IMR-90 (cell line): ENCODE measurements around the gene OR51B4. TPM values are rescaled to one million over a fixed set of nuclear protein-coding genes. Genes with fewer than 3 reads are reported as not detected.

ENCODE experiments used
- ATAC-seq: fragments of 200-7000 bp; cut with Tn5 transposase; 2 replicates; pipeline ENCODE4 v1.9.1; 2020; ENCODE audit warnings: low read depth, mild to moderate bottlenecking, moderate library complexity
- BruUV-seq: library from RNA; stranded (reverse); fragments of 400-500 nt; replicated peaks from 2 replicates; lab custom pipeline; 2021; lab: Mats Ljungman, UMichigan
- CTCF ChIA-PET: fragments of 300-600 bp; formaldehyde crosslinking; extraction: SDS; loops from one replicate; lab custom pipeline; 2021; ENCODE audit warnings: antibody characterized with exemption; lab: Yijun Ruan, JAX
- POLR2A ChIA-PET: fragments of 300-600 bp; sonication (Branson Sonifier 250); formaldehyde crosslinking; loops from one replicate; lab custom pipeline; 2022; ENCODE audit warnings: antibody characterized with exemption; ENCODE audit not compliant: unreplicated experiment; lab: Charles Lee
- DNase-seq: peaks from one replicate; pipeline ENCODE4 v3.0.0; 2013
- H2AFZ ChIP-seq: replicated peaks from 2 replicates; pipeline ENCODE3; 2013; ENCODE audit warnings: low read length, mild to moderate bottlenecking; ENCODE audit not compliant: poor library complexity
- H2AK5ac ChIP-seq: 2 replicates; pipeline ENCODE4 v1.6.1; 2013; ENCODE audit warnings: low read depth, low read length, inconsistent platforms
- H2AK9ac ChIP-seq: replicated peaks from 2 replicates; pipeline ENCODE3; 2013; ENCODE audit warnings: mild to moderate bottlenecking, low read depth, low read length, moderate library complexity; ENCODE audit not compliant: poor library complexity
- H2BK120ac ChIP-seq: 2 replicates; pipeline ENCODE4 v1.6.1; 2013; ENCODE audit warnings: low read depth, low read length, inconsistent platforms
- H2BK15ac ChIP-seq: 3 replicates; pipeline ENCODE4 v1.6.1; 2013; ENCODE audit warnings: low read depth, low read length, inconsistent platforms
- H2BK20ac ChIP-seq: 2 replicates; pipeline ENCODE4 v1.6.1; 2013; ENCODE audit warnings: low read depth, mild to moderate bottlenecking, inconsistent platforms, low read length, moderate library complexity
- H2BK5ac ChIP-seq: 2 replicates; pipeline ENCODE4 v1.6.1; 2013; ENCODE audit warnings: mild to moderate bottlenecking, low read depth, low read length, inconsistent platforms; ENCODE audit not compliant: poor library complexity, severe bottlenecking
- H3K14ac ChIP-seq: replicated peaks from 2 replicates; pipeline ENCODE4 v1.6.1; 2013; ENCODE audit warnings: low read depth, low read length, inconsistent platforms
- H3K18ac ChIP-seq: 2 replicates; pipeline ENCODE4 v1.6.1; 2013; ENCODE audit warnings: low read depth, low read length, control low read depth
- H3K23ac ChIP-seq: 2 replicates; pipeline ENCODE4 v1.6.1; 2013; ENCODE audit warnings: low read depth, low read length, inconsistent platforms
- H3K27ac ChIP-seq: 2 replicates; pipeline ENCODE4 v1.5.1; 2013; ENCODE audit warnings: mild to moderate bottlenecking, control low read depth, low read length; ENCODE audit not compliant: insufficient read depth
- H3K27me3 ChIP-seq: 2 replicates; pipeline ENCODE4 v1.6.1; 2013; ENCODE audit warnings: low read length; ENCODE audit not compliant: control insufficient read depth, insufficient read depth
- H3K36me3 ChIP-seq: 2 replicates; pipeline ENCODE4 v1.6.1; 2013; ENCODE audit warnings: low read length, mixed read lengths; ENCODE audit not compliant: control insufficient read depth, insufficient read depth
- H3K4ac ChIP-seq: 2 replicates; pipeline ENCODE4 v1.6.1; 2013; ENCODE audit warnings: low read depth, low read length, inconsistent platforms
- H3K4me1 ChIP-seq: 2 replicates; pipeline ENCODE4 v1.6.1; 2013; ENCODE audit warnings: low read length, mixed read lengths; ENCODE audit not compliant: control insufficient read depth, insufficient read depth
- H3K4me2 ChIP-seq: 2 replicates; pipeline ENCODE4 v1.6.1; 2013; ENCODE audit warnings: low read depth, mild to moderate bottlenecking, control low read depth, low read length, moderate library complexity
- H3K4me3 ChIP-seq: 2 replicates; pipeline ENCODE4 v1.5.1; 2013; ENCODE audit warnings: low read depth, mild to moderate bottlenecking, control low read depth, low read length, moderate library complexity; ENCODE audit not compliant: insufficient read depth
- H3K56ac ChIP-seq: 2 replicates; pipeline ENCODE4 v1.6.1; 2013; ENCODE audit warnings: low read length, inconsistent platforms; ENCODE audit not compliant: insufficient read depth; ENCODE audit errors: extremely low read depth
- H3K79me1 ChIP-seq, 2 experiments: 2 replicates each; pipeline ENCODE4 v1.6.1; 2013; ENCODE audit warnings: low read length in 2 of 2, inconsistent platforms in 1 of 2, low read depth in 1 of 2
- H3K9ac ChIP-seq: 2 replicates; pipeline ENCODE4 v1.6.1; 2013; ENCODE audit warnings: low read depth, low read length, control low read depth
- H3K9me1 ChIP-seq: 2 replicates; pipeline ENCODE4 v1.6.1; 2013; ENCODE audit warnings: low read length, inconsistent platforms; ENCODE audit not compliant: insufficient read depth
- H3K9me3 ChIP-seq: 2 replicates; pipeline ENCODE4 v1.6.1; 2013; ENCODE audit warnings: low read length; ENCODE audit not compliant: control insufficient read depth, insufficient read depth
- H4K20me1 ChIP-seq: 2 replicates; pipeline ENCODE4 v1.6.1; 2013; ENCODE audit warnings: low read length, inconsistent platforms; ENCODE audit not compliant: insufficient read depth
- H4K5ac ChIP-seq: 2 replicates; pipeline ENCODE4 v1.6.1; 2013; ENCODE audit warnings: mild to moderate bottlenecking, low read depth, low read length, control low read depth
- H4K8ac ChIP-seq, 2 experiments: 2 replicates each; pipeline ENCODE4 v1.6.1; 2013; ENCODE audit warnings: low read depth in 2 of 2, low read length in 2 of 2, control low read depth in 1 of 2, inconsistent platforms in 1 of 2
- H4K91ac ChIP-seq: 2 replicates; pipeline ENCODE4 v1.6.1; 2013; ENCODE audit warnings: low read depth, low read length, inconsistent platforms; ENCODE audit not compliant: insufficient read depth
- BHLHE40 ChIP-seq: fragments of 150-350 bp; IDR thresholded peaks from 2 replicates; pipeline ENCODE4 v1.6.1; 2016; ENCODE audit warnings: mild to moderate bottlenecking, low read depth, low read length
- CEBPB ChIP-seq: IDR thresholded peaks from 2 replicates; pipeline ENCODE4 v1.6.1; 2012; ENCODE audit warnings: low read depth, low read length, improper control_type of control experiment
- CHD1 ChIP-seq: IDR thresholded peaks from 2 replicates; pipeline ENCODE4 v1.6.1; 2012; ENCODE audit warnings: low read depth, low read length, improper control_type of control experiment
- CTCF ChIP-seq: conservative IDR thresholded peaks from 2 replicates; pipeline ENCODE4 v1.5.1; 2012; ENCODE audit warnings: mild to moderate bottlenecking, low read depth, low read length, improper control_type of control experiment
- ELK1 ChIP-seq: fragments of 150-350 bp; IDR thresholded peaks from 2 replicates; pipeline ENCODE4 v1.6.1; 2016; ENCODE audit warnings: low read depth, mild to moderate bottlenecking, low read length, moderate library complexity, borderline replicate concordance
- FOS ChIP-seq: fragments of 150-350 bp; IDR thresholded peaks from 2 replicates; pipeline ENCODE4 v1.6.1; 2016; ENCODE audit warnings: low read depth, low read length
- MAFK ChIP-seq: IDR thresholded peaks from 2 replicates; pipeline ENCODE4 v1.6.1; 2012; ENCODE audit warnings: low read depth, low read length, improper control_type of control experiment
- MAZ ChIP-seq: IDR thresholded peaks from 2 replicates; pipeline ENCODE4 v1.6.1; 2012; ENCODE audit warnings: low read depth, mild to moderate bottlenecking, low read length, improper control_type of control experiment, moderate library complexity, borderline replicate concordance
- MXI1 ChIP-seq: IDR thresholded peaks from 2 replicates; pipeline ENCODE4 v1.6.1; 2012; ENCODE audit warnings: low read depth, mild to moderate bottlenecking, low read length, moderate library complexity, borderline replicate concordance
- NFE2L2 ChIP-seq: fragments of 150-350 bp; IDR thresholded peaks from 2 replicates; pipeline ENCODE4 v1.6.1; 2016; ENCODE audit warnings: low read depth, mild to moderate bottlenecking, low read length
- POLR2A ChIP-seq: IDR thresholded peaks from 2 replicates; pipeline ENCODE4 v1.6.1; 2012; ENCODE audit warnings: mild to moderate bottlenecking, low read depth, low read length
- RAD21 ChIP-seq: IDR thresholded peaks from 2 replicates; pipeline ENCODE4 v1.6.1; 2012; ENCODE audit warnings: low read length, improper control_type of control experiment
- RCOR1 ChIP-seq: IDR thresholded peaks from 2 replicates; pipeline ENCODE4 v1.6.1; 2012; ENCODE audit warnings: mild to moderate bottlenecking, low read length, improper control_type of control experiment; ENCODE audit not compliant: insufficient replicate concordance
- RFX5 ChIP-seq: IDR thresholded peaks from 2 replicates; pipeline ENCODE4 v1.8.0; 2012; ENCODE audit warnings: low read depth, mild to moderate bottlenecking, low read length, moderate library complexity
- SMC3 ChIP-seq: fragments of 150-350 bp; IDR thresholded peaks from 2 replicates; pipeline ENCODE4 v1.6.1; 2016; ENCODE audit warnings: low read depth, mild to moderate bottlenecking, antibody characterized with exemption, low read length, moderate library complexity
- dilution Hi-C: fragments of 300-500 bp; cut with HindIII; formaldehyde crosslinking; loops from one replicate; pipeline ENCODE4 v1.14.3; 2018; ENCODE audit warnings: low sequenced_read_pairs; ENCODE audit not compliant: unreplicated experiment
- in situ Hi-C: fragments of 300-500 bp; cut with MboI; formaldehyde crosslinking; loops from 3 replicates; pipeline ENCODE4 v1.14.3; 2019; ENCODE audit warnings: low sequenced_read_pairs, inconsistent platforms, mixed read lengths
- intact Hi-C: fragments of 100-400 bp; cut with micrococcal nuclease; formaldehyde crosslinking; loops from 2 replicates; pipeline ENCODE4 v1.10.0; 2022
- polyA plus RNA-seq, 3 experiments: library from polyadenylated mRNA; depleted of rRNA; stranded (reverse); fragments of >200 nt; gene quantifications; 2 replicates each; pipeline ENCODE4 v1.2.3, GENCODE V29; 2012; ENCODE audit warnings: low replicate concordance in 1 of 3
- total RNA-seq: library from RNA; depleted of rRNA; stranded (reverse); fragments of >200 nt; gene quantifications from 2 replicates; pipeline ENCODE4 v1.2.3, GENCODE V29; 2012
- TF ChIP-seq, protein P1 (sequence below): fragments of 150-350 bp; IDR thresholded peaks from 2 replicates; pipeline ENCODE4 v1.6.1; 2017; ENCODE audit warnings: mild to moderate bottlenecking, antibody characterized with exemption, low read length, low read depth

OR51B4 gene
- total and polyA plus RNA-seq, 2 of the 4 experiments (the other 2 are of a cell fraction): not detected

DNA sequence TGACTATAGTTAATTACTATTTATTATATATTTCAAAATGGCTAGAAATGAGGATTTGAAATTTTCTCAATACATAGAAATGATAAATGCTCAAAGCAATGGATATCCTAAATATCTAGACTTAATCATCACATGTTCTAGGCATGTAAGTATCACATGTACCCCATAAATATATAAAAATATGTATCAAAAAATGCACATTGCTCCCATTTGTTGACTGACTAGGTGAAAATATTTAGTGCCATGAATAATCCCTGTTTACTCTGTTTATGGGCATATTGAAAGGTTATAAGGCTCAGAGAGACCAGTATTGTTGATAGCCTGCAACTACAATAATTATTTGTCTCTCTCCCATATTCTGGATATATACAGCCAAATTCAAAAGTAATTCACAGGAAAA is 35.1 kb downstream of the OR51B4 start:
- intact Hi-C loops (no loop called here), in situ Hi-C loops (no loop called here)
- no peak overlapping the region for H3K14ac ChIP-seq

More for the DNA sequence above, 35.1 kb downstream of the OR51B4 start:
- Histone ChIP-seq H3K36me3 (no peaks in the 10 kb centered on the region), H3K9ac (no peak overlapping the region), H2BK120ac (no peak overlapping the region), H3K4ac (no peak overlapping the region), H4K20me1 (no peaks in the 10 kb centered on the region), H4K91ac (no peak overlapping the region), H3K27me3 (no peaks in the 10 kb centered on the region), H2BK5ac (no peak overlapping the region), H3K79me1 (no peaks in the 10 kb centered on the region), H3K23ac (no peak overlapping the region), H3K4me1 (no peaks in the 10 kb centered on the region; the same call in 1 of the 2 replicates), H4K5ac (no peak overlapping the region), H2BK15ac (no peak overlapping the region), H2AFZ (no peak overlapping the region), H3K4me2 (no peak overlapping the region), H3K4me3 (no peak overlapping the region), H3K9me1 (no peaks in the 10 kb centered on the region), H3K56ac (no peak overlapping the region), H2BK20ac (no peak overlapping the region), H3K9me3 (no peaks in the 10 kb centered on the region), H2AK9ac (no peak overlapping the region), H4K8ac (no peak overlapping the region), H3K27ac (no peak overlapping the region), H2AK5ac (no peak overlapping the region), H3K18ac (no peak overlapping the region)
- no TSS peak for BruUV-seq
- POLR2A ChIA-PET: no interaction called here
- CTCF ChIA-PET: no interaction called here
- no peak for ATAC-seq
- TF ChIP-seq CTCF: no peak
- TF ChIP-seq POLR2A: no peak
- no peak for TF ChIP-seq MAFK
- no peak for TF ChIP-seq RCOR1
- TF ChIP-seq, protein P1, sequence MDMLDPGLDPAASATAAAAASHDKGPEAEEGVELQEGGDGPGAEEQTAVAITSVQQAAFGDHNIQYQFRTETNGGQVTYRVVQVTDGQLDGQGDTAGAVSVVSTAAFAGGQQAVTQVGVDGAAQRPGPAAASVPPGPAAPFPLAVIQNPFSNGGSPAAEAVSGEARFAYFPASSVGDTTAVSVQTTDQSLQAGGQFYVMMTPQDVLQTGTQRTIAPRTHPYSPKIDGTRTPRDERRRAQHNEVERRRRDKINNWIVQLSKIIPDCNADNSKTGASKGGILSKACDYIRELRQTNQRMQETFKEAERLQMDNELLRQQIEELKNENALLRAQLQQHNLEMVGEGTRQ: no peak
- TF ChIP-seq SMC3: no peak
- no peak for TF ChIP-seq RFX5
- no peak for TF ChIP-seq CEBPB
- TF ChIP-seq ELK1: no peak
- no peak for TF ChIP-seq RAD21
- TF ChIP-seq NFE2L2: no peak
- TF ChIP-seq MAZ: no peak
- no peak for TF ChIP-seq BHLHE40
- no peak for TF ChIP-seq FOS
- no peak for TF ChIP-seq MXI1
- no peak for TF ChIP-seq CHD1
- no peak for DNase-seq
- dilution Hi-C loops: no loop called here
